DOHH2 (cell line): ENCODE results near the gene DSC2.
"Not testable (repeated sequence)": the region's sequence is repeated elsewhere in the genome, so short reads cannot be mapped to it uniquely, and the experiment has no call there.

Experiments
- CTCF ChIP-seq: fragments of 200-600 bp; sonication (generic); IDR thresholded peaks from one replicate; pipeline ENCODE4 v1.5.1; 2014; ENCODE audit warnings: antibody characterized with exemption, mild to moderate bottlenecking, low read depth, low read length; ENCODE audit not compliant: poor library complexity, severe bottlenecking
- EZH2phosphoT487 ChIP-seq: fragments of 200-600 bp; sonication (generic); IDR thresholded peaks from 2 replicates; pipeline ENCODE4 v1.6.1; 2017; ENCODE audit warnings: borderline replicate concordance, mild to moderate bottlenecking, antibody characterized with exemption, low read length, moderate library complexity, mixed read lengths

GRCh38 chr18:31123125-31123524 lies 20.9 kb upstream of the DSC2 start:
- not testable (repeated sequence) for TF ChIP-seq CTCF, EZH2phosphoT487
